ENCODE data around the gene SDK1.

SDK1 gene

GRCh38 chr7:4124556-4125477 lies 823.8 kb downstream of the SDK1 start:
- no peak for DNase-seq

GRCh38 chr7:4127909-4128560 lies 827.0 kb downstream of the SDK1 start:
- no peak for DNase-seq

GRCh38 chr7:4129481-4130122 lies 828.5 kb downstream of the SDK1 start:
- DNase-seq: no peak

DNA sequence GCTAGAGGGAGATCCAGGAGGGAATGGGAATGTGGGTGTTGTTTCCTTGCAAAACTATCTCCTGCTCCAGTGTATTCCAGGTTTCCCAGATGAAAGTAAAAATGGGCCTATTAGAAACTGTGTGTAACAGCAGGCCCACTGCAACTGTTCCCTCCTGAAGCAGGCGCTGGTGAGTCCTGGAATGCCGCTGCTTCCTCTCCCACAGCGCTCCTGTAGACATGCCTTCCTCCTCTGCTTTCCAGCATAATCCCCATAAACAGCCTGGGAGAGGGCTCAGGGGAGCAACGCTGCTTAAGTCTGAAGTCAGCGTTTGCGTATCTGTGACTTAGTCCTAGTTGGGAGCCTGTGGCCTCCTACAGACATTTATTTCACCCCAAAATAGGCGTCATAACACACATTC lies 830.0 kb downstream of the SDK1 start:
- no peak for DNase-seq

DNA sequence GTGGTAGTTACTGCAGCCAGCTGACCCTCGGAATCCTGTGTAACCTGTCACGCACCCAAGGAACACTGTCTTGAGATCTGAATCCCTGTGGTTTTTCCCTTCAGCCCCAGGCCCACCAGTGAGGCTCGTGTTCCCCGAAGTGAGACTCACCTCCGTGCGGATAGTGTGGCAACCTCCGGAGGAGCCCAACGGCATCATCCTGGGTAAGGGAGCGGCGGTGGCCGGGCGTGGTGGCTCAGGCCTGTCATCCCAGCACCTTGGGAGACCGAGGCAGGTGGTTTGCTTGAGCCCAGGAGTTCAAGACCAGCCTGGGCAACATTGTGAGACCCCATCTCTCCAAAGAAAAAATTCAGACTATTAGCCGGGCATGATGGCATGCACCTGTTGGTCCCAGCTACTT lies 831.2 kb downstream of the SDK1 start:
- no peak for DNase-seq

DNA sequence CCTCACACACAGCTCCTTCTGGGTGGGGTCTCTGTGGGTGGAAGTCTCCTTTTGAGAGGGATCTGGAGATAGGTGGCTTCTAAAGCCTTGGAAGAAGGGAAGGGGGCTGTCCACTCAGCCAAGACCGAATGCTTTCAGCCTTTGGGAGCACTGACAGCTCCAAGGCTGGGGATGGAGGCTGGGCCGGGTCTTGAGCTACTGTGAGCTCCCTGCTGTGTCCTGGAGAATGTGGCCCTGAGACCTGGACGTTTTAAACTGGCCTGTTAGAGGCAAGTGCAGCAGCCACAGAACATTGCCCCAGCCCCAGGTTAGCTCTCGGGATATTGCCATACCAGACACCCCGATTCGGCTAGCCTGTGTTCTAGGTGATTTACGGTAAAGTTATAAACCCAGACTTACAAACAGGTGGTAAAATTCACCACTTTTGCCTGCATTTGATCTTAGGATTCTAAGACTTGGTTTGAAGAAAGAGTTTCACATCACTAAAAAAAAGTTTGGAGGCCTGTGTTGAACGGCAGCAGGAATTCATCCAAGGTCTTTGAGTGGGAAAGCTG lies 832.5 kb downstream of the SDK1 start:
- DNase-seq: no peak

DNA sequence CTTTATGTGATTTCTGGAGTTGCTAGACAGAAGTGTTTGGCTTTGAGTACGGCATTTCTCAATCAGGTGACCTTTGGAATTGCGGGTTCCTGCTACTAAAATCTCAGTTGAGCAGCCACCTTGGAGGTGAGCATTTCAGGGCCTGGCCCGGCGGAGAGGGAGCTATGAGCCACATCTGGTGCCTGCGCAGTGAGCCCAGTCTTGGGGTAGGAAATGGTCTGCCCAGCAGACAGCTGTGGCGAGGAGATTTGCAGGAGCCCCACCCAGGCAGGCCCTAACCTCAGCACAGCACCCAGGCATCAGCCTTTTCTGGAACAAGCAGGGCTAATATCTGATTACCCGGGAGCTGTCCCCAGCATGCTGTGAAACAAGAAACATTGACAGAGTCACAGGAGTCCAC lies 833.2 kb downstream of the SDK1 start:
- DNase-seq: no peak

DNA sequence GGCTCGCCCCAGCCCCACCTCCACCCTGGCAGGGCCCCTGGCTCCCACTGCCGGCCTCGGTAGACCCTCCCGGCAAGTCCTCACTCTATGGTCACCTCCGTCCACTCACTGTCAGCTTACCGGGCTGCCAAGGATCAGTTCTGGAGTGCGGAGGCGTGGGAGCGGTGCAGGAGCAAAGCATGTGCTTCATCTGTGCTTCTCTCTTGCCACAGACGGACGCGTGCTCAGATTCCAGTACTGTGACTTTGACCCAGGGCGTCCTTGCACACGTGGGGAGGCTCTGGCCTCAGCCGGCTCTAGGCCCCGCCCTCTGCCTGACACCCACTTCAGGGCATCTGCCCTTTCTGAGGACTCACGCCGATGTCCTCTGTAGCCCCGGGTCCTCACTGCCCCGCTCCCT lies 833.6 kb downstream of the SDK1 start:
- DNase-seq: no peak

GRCh38 chr7:4135301-4135700 lies 834.2 kb downstream of the SDK1 start:
- no peak for DNase-seq

GRCh38 chr7:4136036-4136435 lies 835.0 kb downstream of the SDK1 start:
- no peak for DNase-seq

DNA sequence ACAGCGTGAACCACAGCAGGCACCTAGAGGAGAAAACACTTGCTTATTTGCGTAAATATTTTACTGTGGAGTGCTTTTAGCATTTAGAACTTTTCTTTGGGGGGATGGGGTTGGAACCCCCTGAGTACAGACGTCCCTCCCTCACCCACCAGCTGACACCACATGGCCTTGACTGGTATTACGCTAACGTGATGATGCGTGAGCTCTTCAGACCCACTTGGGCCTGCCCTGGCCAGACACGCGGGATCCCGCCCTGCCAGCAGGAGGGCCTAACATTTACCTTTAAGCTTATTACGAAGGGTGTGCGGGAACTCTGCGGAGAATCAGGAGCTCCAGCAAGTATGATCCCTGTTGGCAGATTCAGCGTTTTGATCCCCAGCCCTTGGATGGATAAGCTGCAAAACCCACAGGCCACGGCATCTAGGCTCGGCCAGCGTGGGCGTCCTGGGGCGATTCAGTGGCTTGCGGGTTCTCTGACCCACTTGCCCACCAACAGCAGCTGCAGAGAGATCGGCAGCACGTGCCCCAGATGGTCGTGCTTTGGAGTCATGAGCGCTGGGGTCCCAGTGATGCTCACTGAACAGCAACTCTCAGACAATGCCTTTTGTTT lies 835.6 kb downstream of the SDK1 start:
- DNase-seq: no peak

DNA sequence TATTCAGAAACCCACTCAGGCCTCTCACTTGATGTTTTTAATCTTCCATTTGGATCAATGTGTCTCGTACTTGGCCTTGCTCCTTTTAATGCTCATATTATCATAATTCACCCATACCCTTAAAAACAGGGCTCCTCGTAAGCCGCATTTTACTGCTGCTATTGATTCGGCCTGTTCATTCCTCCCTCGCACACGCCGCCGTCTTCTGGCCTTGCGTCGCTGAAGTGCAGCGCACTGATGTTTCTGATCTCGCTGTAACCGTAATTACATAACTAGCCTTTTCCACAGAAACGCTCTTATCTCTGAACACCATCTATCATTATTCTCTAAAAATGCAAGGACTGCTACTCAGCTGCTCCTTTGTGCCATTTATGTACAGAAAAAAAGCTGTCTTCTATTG lies 836.5 kb downstream of the SDK1 start:
- no peak for DNase-seq

DNA sequence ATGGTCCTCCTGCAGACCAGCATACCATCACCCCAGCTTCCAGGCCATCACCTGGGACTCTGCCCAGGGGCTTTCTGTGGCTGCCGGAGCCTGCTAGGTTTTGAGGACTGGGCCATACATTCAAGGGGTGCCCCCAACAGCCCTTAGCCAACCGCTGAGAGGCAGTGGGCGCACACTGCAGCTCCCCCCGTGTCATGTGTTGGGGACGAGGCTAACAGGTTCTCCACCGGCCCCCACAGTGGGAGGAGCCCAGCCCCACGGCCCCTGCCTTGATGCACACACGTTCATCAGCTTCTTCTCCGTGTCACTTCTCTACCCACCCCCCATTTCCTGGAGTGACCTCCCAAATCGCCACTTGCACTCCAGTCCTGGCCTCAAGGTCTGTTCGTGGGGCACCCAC lies 837.8 kb downstream of the SDK1 start:
- no peak for DNase-seq

DNA sequence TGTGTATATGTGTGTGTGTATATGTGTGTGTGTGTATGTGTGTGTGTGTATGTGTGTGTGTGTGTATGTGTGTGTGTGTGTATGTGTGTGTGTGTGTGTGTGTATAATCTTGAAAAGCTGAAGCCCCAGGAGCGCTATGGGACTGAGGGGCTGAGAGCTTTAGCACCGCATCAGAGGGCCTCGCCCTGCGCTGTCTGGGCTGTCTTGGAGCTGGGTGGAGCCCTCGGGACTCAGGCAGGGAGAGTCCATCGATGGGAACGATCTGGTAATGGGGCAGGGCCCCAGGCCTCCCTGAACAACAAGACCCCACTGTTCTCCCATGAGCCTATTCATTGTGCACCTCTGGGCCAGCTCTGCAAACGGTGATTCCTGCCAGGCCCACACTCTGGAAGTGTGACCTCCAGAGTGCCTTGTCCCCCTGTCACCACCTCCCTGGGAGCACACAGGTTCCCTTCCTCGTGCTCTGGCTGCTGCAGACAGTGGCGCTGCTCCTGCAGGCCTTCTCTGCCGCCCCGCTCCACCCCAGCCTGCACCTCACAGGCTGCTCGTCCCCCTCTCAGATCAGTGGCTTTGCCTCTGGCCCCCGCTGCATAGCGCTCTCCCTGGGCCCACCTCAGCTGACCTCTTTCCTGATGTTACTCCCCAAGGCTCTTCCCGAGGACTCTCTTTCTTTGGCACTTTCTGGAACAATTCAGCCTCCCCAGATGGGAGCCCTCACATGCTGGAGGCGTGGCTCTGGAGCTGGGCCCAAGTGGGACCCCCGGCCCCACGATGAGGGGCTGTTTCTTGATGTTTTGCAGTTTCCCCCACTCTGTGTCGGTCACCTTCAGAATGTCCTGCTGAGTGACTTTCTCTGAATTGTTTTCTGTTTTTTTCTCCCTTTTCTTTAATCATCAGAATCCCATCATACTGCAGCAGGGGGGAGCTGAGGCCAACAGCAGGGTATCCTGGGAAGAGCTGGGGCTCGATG lies 838.9 kb downstream of the SDK1 start:
- DNase-seq: no peak

DNA sequence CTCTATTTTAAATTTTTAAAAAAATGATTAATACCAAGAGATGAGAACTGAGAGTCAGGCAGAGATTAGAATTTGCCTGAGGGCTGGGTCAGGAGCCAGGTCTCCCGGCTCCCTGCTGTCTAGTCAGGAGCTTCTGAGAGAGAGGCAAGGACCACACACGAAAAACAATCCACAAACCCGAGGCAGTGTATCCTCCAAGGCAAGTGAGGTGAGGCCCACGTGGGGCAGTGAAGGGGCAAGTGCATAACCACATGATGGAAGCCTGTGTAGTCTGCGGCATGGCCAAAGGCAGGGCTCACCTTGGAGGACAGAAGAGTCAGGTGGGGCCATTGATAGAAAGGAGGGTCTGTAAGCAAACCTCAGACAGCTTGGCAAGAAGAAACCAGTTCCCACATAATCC lies 839.9 kb downstream of the SDK1 start:
- no peak for DNase-seq

GRCh38 chr7:4143006-4143405 lies 842.0 kb downstream of the SDK1 start:
- DNase-seq: no peak

- no peak for DNase-seq
These were observed 842.6 kb downstream of the SDK1 start for GRCh38 chr7:4143511-4144171.

GRCh38 chr7:4144172-4144701 lies 843.2 kb downstream of the SDK1 start:
- no peak for DNase-seq

GRCh38 chr7:4144811-4145510 lies 843.9 kb downstream of the SDK1 start:
- no peak for DNase-seq

DNA sequence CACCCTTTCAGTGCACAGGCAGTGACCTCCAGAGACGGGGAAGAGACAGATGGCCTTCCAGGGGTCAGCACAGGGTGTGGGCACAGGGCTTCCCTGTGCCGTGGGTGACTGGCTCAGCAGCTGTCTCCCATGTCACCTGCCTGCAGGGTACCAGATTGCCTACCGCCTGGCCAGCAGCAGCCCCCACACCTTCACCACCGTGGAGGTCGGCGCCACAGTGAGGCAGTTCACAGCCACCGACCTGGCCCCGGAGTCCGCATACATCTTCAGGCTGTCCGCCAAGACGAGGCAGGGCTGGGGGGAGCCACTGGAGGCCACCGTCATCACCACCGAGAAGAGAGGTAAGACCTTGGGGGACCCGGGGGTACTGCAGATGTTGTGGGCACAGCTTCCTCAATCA lies 844.5 kb downstream of the SDK1 start:
- DNase-seq: no peak
